GM23338 (cell line): ENCODE measurements around the gene LAMC2. TPM values are rescaled to one million over a fixed set of nuclear protein-coding genes. Genes with fewer than 3 reads are reported as not detected.

Experiments
- ATAC-seq: fragments of 200-7000 bp; cut with Tn5 transposase; 3 replicates; pipeline ENCODE4 v1.9.1; 2020
- DNase-seq: peaks from one replicate; pipeline ENCODE4 v3.0.0-alpha.2; 2015; ENCODE audit warnings: low spot score
- H2AFZ ChIP-seq: fragments of 200-600 bp; sonication (generic); 2 replicates; pipeline ENCODE4 v1.8.0; 2016; ENCODE audit warnings: antibody characterized with exemption, mild to moderate bottlenecking, moderate library complexity
- H3F3A ChIP-seq: fragments of 200-600 bp; sonication (generic); replicated peaks from 2 replicates; pipeline ENCODE4 v1.8.0; 2017; ENCODE audit warnings: antibody characterized with exemption, mixed run types, low read depth
- H3K27ac ChIP-seq: fragments of 200-600 bp; sonication (generic); 2 replicates; pipeline ENCODE4 v1.6.1; 2016; ENCODE audit warnings: low read depth
- H3K27me3 ChIP-seq: fragments of 200-600 bp; sonication (generic); 2 replicates; pipeline ENCODE4 v1.8.0; 2016; ENCODE audit warnings: mild to moderate bottlenecking, mixed run types, moderate library complexity; ENCODE audit not compliant: insufficient read depth
- H3K36me3 ChIP-seq: fragments of 200-600 bp; sonication (generic); 2 replicates; pipeline ENCODE4 v1.8.0; 2016; ENCODE audit warnings: mild to moderate bottlenecking; ENCODE audit not compliant: insufficient read depth
- H3K4me1 ChIP-seq: fragments of 200-600 bp; sonication (generic); 2 replicates; pipeline ENCODE4 v1.8.0; 2016; ENCODE audit warnings: mild to moderate bottlenecking, moderate library complexity; ENCODE audit not compliant: insufficient read depth
- H3K4me2 ChIP-seq: fragments of 200-600 bp; sonication (generic); 2 replicates; pipeline ENCODE4 v1.7.1; 2017; ENCODE audit warnings: mixed run types
- H3K4me3 ChIP-seq: fragments of 200-600 bp; sonication (generic); 2 replicates; pipeline ENCODE4 v1.6.1; 2016; ENCODE audit warnings: mixed run types
- H3K79me2 ChIP-seq: fragments of 200-600 bp; sonication (generic); replicated peaks from 2 replicates; pipeline ENCODE4 v1.8.0; 2017; ENCODE audit warnings: mild to moderate bottlenecking; ENCODE audit not compliant: insufficient read depth
- H3K9me2 ChIP-seq: fragments of 200-600 bp; sonication (generic); 2 replicates; pipeline ENCODE4 v1.8.0; 2017; ENCODE audit not compliant: insufficient read depth
- H4K20me1 ChIP-seq: fragments of 200-600 bp; sonication (generic); replicated peaks from 2 replicates; pipeline ENCODE4 v1.8.0; 2017; ENCODE audit warnings: mild to moderate bottlenecking; ENCODE audit not compliant: insufficient read depth
- H3K27ac Mint-ChIP-seq: 2 replicates; pipeline ENCODE4 v1.8.0; 2020; ENCODE audit warnings: inconsistent platforms, mild to moderate bottlenecking, moderate library complexity, mixed read lengths
- H3K27me3 Mint-ChIP-seq: 3 replicates; pipeline ENCODE4 v1.8.0; 2022; ENCODE audit warnings: low read depth, mild to moderate bottlenecking, moderate library complexity, mixed read lengths, inconsistent platforms; ENCODE audit not compliant: insufficient read depth, poor library complexity
- H3K36me3 Mint-ChIP-seq: 3 replicates; pipeline ENCODE4 v1.8.0; 2021; ENCODE audit warnings: low read depth, mild to moderate bottlenecking, inconsistent platforms, moderate library complexity, mixed read lengths
- H3K4me1 Mint-ChIP-seq: 3 replicates; pipeline ENCODE4 v1.8.0; 2020; ENCODE audit warnings: mild to moderate bottlenecking, inconsistent platforms, mixed read lengths
- H3K4me3 Mint-ChIP-seq: 3 replicates; pipeline ENCODE4 v1.8.0; 2021; ENCODE audit warnings: moderate library complexity, mild to moderate bottlenecking, inconsistent platforms, mixed read lengths
- H3K9me3 Mint-ChIP-seq: 3 replicates; pipeline ENCODE4 v1.8.0; 2020; ENCODE audit warnings: moderate library complexity, mild to moderate bottlenecking, inconsistent platforms, mixed read lengths
- CREB1 ChIP-seq: fragments of 250-450 bp; sonication (Bioruptor Pico); IDR thresholded peaks from 2 replicates; pipeline ENCODE4 v1.5.0; 2020; ENCODE audit warnings: low read depth, mild to moderate bottlenecking, moderate library complexity
- CTCF ChIP-seq, 2 experiments: fragments of 200-600 bp in 1 of 2; sonication (generic) in 1 of 2; conservative IDR thresholded peaks; 2 replicates each; pipeline versions ENCODE4 v1.5.1 to v1.6.1; 2016 to 2017; ENCODE audit warnings: antibody characterized with exemption in 2 of 2, low read depth in 2 of 2, mild to moderate bottlenecking in 2 of 2, moderate library complexity in 1 of 2
- ETS1 ChIP-seq: IDR thresholded peaks from 2 replicates; pipeline ENCODE4 v1.6.1; 2016; ENCODE audit warnings: antibody characterized with exemption
- EZH2 ChIP-seq: fragments of 200-600 bp; sonication (generic); IDR thresholded peaks from one replicate; pipeline ENCODE4 v1.8.0; 2017; ENCODE audit warnings: antibody characterized with exemption, mild to moderate bottlenecking, low read depth; ENCODE audit not compliant: unreplicated experiment
- EZH2phosphoT487 ChIP-seq: fragments of 200-600 bp; sonication (generic); IDR thresholded peaks from one replicate; pipeline ENCODE4 v1.8.1; 2018; ENCODE audit warnings: antibody characterized with exemption; ENCODE audit not compliant: unreplicated experiment
- NANOG ChIP-seq: IDR thresholded peaks from 2 replicates; pipeline ENCODE4 v1.6.1; 2016; ENCODE audit warnings: antibody characterized with exemption, borderline replicate concordance
- POLR2AphosphoS5 ChIP-seq: IDR thresholded peaks from 2 replicates; pipeline ENCODE4 v1.6.1; 2016; ENCODE audit warnings: antibody characterized with exemption, low read depth
- STAT1 ChIP-seq: IDR thresholded peaks from one replicate; pipeline ENCODE4 v1.6.1; 2016; ENCODE audit warnings: antibody characterized with exemption; ENCODE audit not compliant: unreplicated experiment
- ZNF462 ChIP-seq: fragments of 250-450 bp; sonication (Bioruptor Pico); IDR thresholded peaks from 2 replicates; pipeline ENCODE4 v1.5.0; 2020; ENCODE audit warnings: mild to moderate bottlenecking, moderate library complexity
- polyA plus RNA-seq: library from polyadenylated mRNA; unstranded; fragments of >200 nt; fragmentation: Nextera tagmentation; extraction: Ambion mirVana; gene quantifications from 2 replicates; pipeline ENCODE4 v1.2.1, GENCODE V29; 2016
- total RNA-seq: library from RNA; depleted of rRNA; stranded (reverse); fragments of >200 nt; shearing (Covaris generic); gene quantifications from 2 replicates; pipeline ENCODE4 v1.2.3, GENCODE V29; 2014

The LAMC2 gene
- total and polyA plus RNA-seq, 2 experiments from 2014 or later: 4.3 to 19.5 TPM

- ATAC-seq (no peak), DNase-seq (no peak)
- Mint-ChIP-seq H3K36me3 (no peaks in the 10 kb centered on the region; the same call in 2 of the 3 replicates), H3K4me1 (peaks cover 18% of the 10 kb centered on the region), H3K27me3 (no peaks in the 10 kb centered on the region), H3K27ac (no peak overlapping the region), H3K4me3 (no peak overlapping the region), H3K9me3 (no peaks in the 10 kb centered on the region)
- no peaks in the 10 kb centered on the region for H3K79me2 ChIP-seq
- H4K20me1 ChIP-seq: no peaks in the 10 kb centered on the region
- H3K27ac ChIP-seq: no peak overlapping the region
- H3K4me3 ChIP-seq: no peak overlapping the region
- no peaks in the 10 kb centered on the region for H3K27me3 ChIP-seq
- peaks cover 12% of the 10 kb centered on the region; the same call in 1 of the 2 replicates for H3K4me1 ChIP-seq
- H3F3A ChIP-seq: no peaks in the 10 kb centered on the region
- H3K9me2 ChIP-seq: peaks cover 13% of the 10 kb centered on the region; the same call in 1 of the 2 replicates
- TF ChIP-seq EZH2: no peak
- no peak for TF ChIP-seq ZNF462 (CRISPR knock-in tag)
- H3K4me2 ChIP-seq: no peak overlapping the region
- no peaks in the 10 kb centered on the region for H3K36me3 ChIP-seq
- no peak overlapping the region for H2AFZ ChIP-seq
Observed at GRCh38 chr1:183262628-183263200, 76.7 kb downstream of the LAMC2 start.

- Mint-ChIP-seq H3K4me1 (peaks cover 13% of the 10 kb centered on the region), H3K27me3 (no peaks in the 10 kb centered on the region), H3K27ac (no peak overlapping the region), H3K9me3 (no peaks in the 10 kb centered on the region), H3K4me3 (no peak overlapping the region), H3K36me3 (no peaks in the 10 kb centered on the region; the same call in 2 of the 3 replicates)
- H3K4me3 ChIP-seq: no peak overlapping the region
- no peak overlapping the region for H3K27ac ChIP-seq
- no peaks in the 10 kb centered on the region for H3K27me3 ChIP-seq
- H3K4me2 ChIP-seq: no peak overlapping the region
- H3K36me3 ChIP-seq: no peaks in the 10 kb centered on the region
- ATAC-seq: no peak
- H4K20me1 ChIP-seq: no peaks in the 10 kb centered on the region
- peaks cover 12% of the 10 kb centered on the region; the same call in 1 of the 2 replicates for H3K4me1 ChIP-seq
- no peak for DNase-seq
- H3K9me2 ChIP-seq: peaks cover 13% of the 10 kb centered on the region; the same call in 1 of the 2 replicates
- no peaks in the 10 kb centered on the region for H3K79me2 ChIP-seq
- no peak overlapping the region for H2AFZ ChIP-seq
- no peaks in the 10 kb centered on the region for H3F3A ChIP-seq
- no peak for TF ChIP-seq EZH2
- TF ChIP-seq POLR2AphosphoS5: no peak
- no peak for TF ChIP-seq ETS1
- no peak for TF ChIP-seq STAT1
- TF ChIP-seq EZH2phosphoT487: no peak
- no peak for TF ChIP-seq CREB1 (CRISPR knock-in tag)
- no peak for TF ChIP-seq CTCF (conservative IDR thresholded peaks at IDR 0.05; ENCODE audit: low read depth in 2 of 2)
- no peak for TF ChIP-seq NANOG
Observed at GRCh38 chr1:183263886-183264602, 78.0 kb downstream of the LAMC2 start.
